H1 (cell line): ENCODE data around the gene CLIC1. TPM values are rescaled to one million over a fixed set of nuclear protein-coding genes. Genes with fewer than 3 reads are reported as not detected.

ENCODE experiments used
- CTCF ChIA-PET: fragments of 300-600 bp; sonication (Branson Sonifier 250); formaldehyde crosslinking; loops from one replicate; lab custom pipeline; 2021; ENCODE audit not compliant: partially characterized antibody; lab: Charles Lee
- POLR2A ChIA-PET: fragments of 300-600 bp; sonication (Branson Sonifier 250); formaldehyde crosslinking; loops from one replicate; lab custom pipeline; 2021; ENCODE audit warnings: inconsistent platforms; ENCODE audit not compliant: partially characterized antibody; lab: Charles Lee
- DNase-seq, 2 experiments: peaks; one replicate each; pipeline versions ENCODE4 v3.0.0 to v3.0.0-alpha.2; 2010 to 2022; ENCODE audit warnings: low spot score in 2 of 2, low read depth in 1 of 2, mixed read lengths in 1 of 2
- FAIRE-seq: peaks from 2 replicates; lab custom pipeline; 2011; peaks lifted over from hg19 to GRCh38; lab: Jason Lieb, UNC
- H2AFZ ChIP-seq: 2 replicates; pipeline ENCODE4 v1.8.1; 2012; ENCODE audit warnings: low read length, inconsistent platforms
- H2AK5ac ChIP-seq: 2 replicates; pipeline ENCODE4 v1.6.1; 2013; ENCODE audit warnings: low read depth, low read length
- H2BK120ac ChIP-seq: replicated peaks from 2 replicates; pipeline ENCODE3; 2013; ENCODE audit warnings: low read depth, low read length, inconsistent platforms
- H2BK12ac ChIP-seq: 2 replicates; pipeline ENCODE4 v1.6.1; 2013; ENCODE audit warnings: low read depth, low read length
- H2BK15ac ChIP-seq: 2 replicates; pipeline ENCODE4 v1.6.1; 2013; ENCODE audit warnings: low read length
- H2BK20ac ChIP-seq: 2 replicates; pipeline ENCODE4 v1.6.1; 2013; ENCODE audit warnings: low read length
- H2BK5ac ChIP-seq: 2 replicates; pipeline ENCODE4 v1.6.1; 2013; ENCODE audit warnings: low read depth, low read length
- H3K14ac ChIP-seq: 2 replicates; pipeline ENCODE4 v1.6.1; 2013; ENCODE audit warnings: inconsistent platforms; ENCODE audit not compliant: insufficient read length
- H3K18ac ChIP-seq: 2 replicates; pipeline ENCODE4 v1.6.1; 2013; ENCODE audit warnings: low read length; ENCODE audit errors: extremely low read depth
- H3K23ac ChIP-seq: 2 replicates; pipeline ENCODE4 v1.6.1; 2013; ENCODE audit warnings: inconsistent platforms; ENCODE audit not compliant: insufficient read length
- H3K23me2 ChIP-seq: 2 replicates; pipeline ENCODE4 v1.6.1; 2013; ENCODE audit warnings: low read depth, low read length
- H3K27ac ChIP-seq: 2 replicates; pipeline ENCODE4 v1.6.1; 2011; ENCODE audit warnings: low read depth, low read length, inconsistent platforms
- H3K27me3 ChIP-seq, 4 experiments: replicated peaks in 1 of 4; 1 replicate in 1 of 4; 2 replicates in 3 of 4; pipeline versions ENCODE4 v1.6.1 to v1.8.1; 2011 to 2013; ENCODE audit warnings: low read length in 3 of 4, mild to moderate bottlenecking in 3 of 4, inconsistent platforms in 2 of 4, mixed read lengths in 2 of 4, moderate library complexity in 1 of 4; ENCODE audit not compliant: control insufficient read depth in 3 of 4, insufficient read depth in 3 of 4; ENCODE audit errors: extremely low read depth in 1 of 4
- H3K36me3 ChIP-seq, 4 experiments: 2 replicates each; pipeline versions ENCODE4 v1.6.1 to v1.8.1; 2011 to 2013; ENCODE audit warnings: mild to moderate bottlenecking in 4 of 4, low read length in 3 of 4, moderate library complexity in 2 of 4, control low read depth in 1 of 4, inconsistent platforms in 1 of 4; ENCODE audit not compliant: insufficient read depth in 4 of 4, control insufficient read depth in 2 of 4
- H3K4ac ChIP-seq: replicated peaks from 2 replicates; pipeline ENCODE3; 2013; ENCODE audit warnings: low read length, low read depth, mixed read lengths, inconsistent platforms; ENCODE audit not compliant: insufficient read length
- H3K4me1 ChIP-seq, 4 experiments: replicated peaks in 1 of 4; 1 replicate in 1 of 4; 2 replicates in 3 of 4; pipeline versions ENCODE4 v1.6.1 to v1.8.1; 2011 to 2013; ENCODE audit warnings: low read length in 3 of 4, inconsistent platforms in 2 of 4, mixed read lengths in 1 of 4; ENCODE audit not compliant: insufficient read depth in 4 of 4, control insufficient read depth in 3 of 4
- H3K4me2 ChIP-seq, 2 experiments: 2 replicates each; pipeline versions ENCODE4 v1.6.1 to v1.8.1; 2011 to 2013; ENCODE audit warnings: low read depth in 2 of 2, low read length in 2 of 2, control low read depth in 1 of 2, inconsistent platforms in 1 of 2, mild to moderate bottlenecking in 1 of 2; ENCODE audit not compliant: insufficient read depth in 1 of 2
- H3K4me3 ChIP-seq, 4 experiments: fragments of 200-600, 300-600 bp in 1 of 4; sonication (generic), shearing (Covaris generic), sonication (Bioruptor Twin) in 1 of 4; 2 replicates each; pipeline versions ENCODE4 v1.5.1 to v1.8.1; 2011 to 2016; ENCODE audit warnings: low read length in 4 of 4, low read depth in 3 of 4, control low read depth in 2 of 4, inconsistent platforms in 2 of 4, mild to moderate bottlenecking in 2 of 4, mixed read lengths in 1 of 4, moderate library complexity in 1 of 4; ENCODE audit not compliant: insufficient read depth in 2 of 4; ENCODE audit errors: extremely low read depth in 1 of 4
- H3K56ac ChIP-seq: replicated peaks from 2 replicates; pipeline ENCODE3; 2013; ENCODE audit warnings: low read depth, mild to moderate bottlenecking, mixed read lengths, low read length, inconsistent platforms; ENCODE audit not compliant: insufficient read length
- H3K79me1 ChIP-seq: 2 replicates; pipeline ENCODE4 v1.6.1; 2013; ENCODE audit warnings: low read depth, low read length, control low read depth
- H3K79me2 ChIP-seq, 2 experiments: 2 replicates each; pipeline versions ENCODE4 v1.6.1 to v1.8.1; 2012 to 2013; ENCODE audit warnings: low read length in 2 of 2, mild to moderate bottlenecking in 2 of 2, inconsistent platforms in 1 of 2; ENCODE audit not compliant: insufficient read depth in 2 of 2, control insufficient read depth in 1 of 2
- H3K9ac ChIP-seq, 4 experiments: replicated peaks in 1 of 4; 1 replicate in 1 of 4; 2 replicates in 3 of 4; pipeline versions ENCODE4 v1.6.1 to v1.8.1; 2011 to 2013; ENCODE audit warnings: low read depth in 3 of 4, low read length in 3 of 4, control low read depth in 2 of 4, mild to moderate bottlenecking in 2 of 4, moderate library complexity in 2 of 4, inconsistent platforms in 1 of 4; ENCODE audit errors: extremely low read depth in 1 of 4
- H3K9me3 ChIP-seq, 2 experiments: 2 replicates each; pipeline versions ENCODE4 v1.6.1 to v1.8.1; 2012 to 2013; ENCODE audit warnings: mild to moderate bottlenecking in 2 of 2, moderate library complexity in 2 of 2, control low read depth in 1 of 2, inconsistent platforms in 1 of 2, low read depth in 1 of 2, low read length in 1 of 2, mixed read lengths in 1 of 2; ENCODE audit not compliant: insufficient read depth in 2 of 2
- H4K20me1 ChIP-seq, 2 experiments: replicated peaks in 1 of 2; 2 replicates each; pipeline versions ENCODE3 to v1.8.1; 2011 to 2013; ENCODE audit warnings: inconsistent platforms in 2 of 2, low read length in 2 of 2, mild to moderate bottlenecking in 1 of 2; ENCODE audit not compliant: insufficient read depth in 2 of 2, control insufficient read depth in 1 of 2
- H4K5ac ChIP-seq: 2 replicates; pipeline ENCODE4 v1.6.1; 2013; ENCODE audit warnings: low read length, low read depth, mixed read lengths, inconsistent platforms; ENCODE audit not compliant: insufficient read length
- H4K8ac ChIP-seq: 2 replicates; pipeline ENCODE4 v1.8.0; 2013; ENCODE audit warnings: mild to moderate bottlenecking, moderate library complexity, low read length, inconsistent platforms; ENCODE audit not compliant: insufficient read depth; ENCODE audit errors: extremely low read depth
- H4K91ac ChIP-seq: replicated peaks from 2 replicates; pipeline ENCODE3; 2013; ENCODE audit warnings: low read length, mixed read lengths, inconsistent platforms; ENCODE audit not compliant: insufficient read length
- ATF2 ChIP-seq: IDR thresholded peaks from 2 replicates; pipeline ENCODE4 v1.6.1; 2012; ENCODE audit warnings: low read length, inconsistent platforms
- PHF8 ChIP-seq: fragments of 200-600 bp; sonication (generic); conservative IDR thresholded peaks from 2 replicates; pipeline ENCODE4 v1.7.1; 2012; ENCODE audit warnings: low read depth, mild to moderate bottlenecking, inconsistent platforms, low read length, moderate library complexity
- RAD21 ChIP-seq, 2 experiments: IDR thresholded peaks in 1 of 2; conservative IDR thresholded peaks in 1 of 2; 2 replicates each; pipeline ENCODE4 v1.6.1; 2011; ENCODE audit warnings: low read depth in 2 of 2, low read length in 2 of 2, improper control_type of control experiment in 1 of 2, inconsistent platforms in 1 of 2, mild to moderate bottlenecking in 1 of 2, moderate library complexity in 1 of 2
- RXRA ChIP-seq: IDR thresholded peaks from 2 replicates; pipeline ENCODE4 v1.6.1; 2011; ENCODE audit warnings: low read depth, mild to moderate bottlenecking, low read length, moderate library complexity; ENCODE audit not compliant: insufficient read depth
- SAP30 ChIP-seq: fragments of 300-600 bp; sonication (generic); IDR thresholded peaks from 2 replicates; pipeline ENCODE4 v1.7.1; 2012; ENCODE audit warnings: low read length, moderate library complexity, mild to moderate bottlenecking, inconsistent platforms; ENCODE audit not compliant: insufficient read depth, insufficient replicate concordance
- SIN3A ChIP-seq, 2 experiments: IDR thresholded peaks in 1 of 2; conservative IDR thresholded peaks in 1 of 2; 2 replicates each; pipeline ENCODE4 v1.6.1; 2011 to 2012; ENCODE audit warnings: low read length in 2 of 2, improper control_type of control experiment in 1 of 2, low read depth in 1 of 2, mild to moderate bottlenecking in 1 of 2
- SIX5 ChIP-seq: IDR thresholded peaks from 2 replicates; pipeline ENCODE4 v1.6.1; 2011; ENCODE audit warnings: mild to moderate bottlenecking, low read depth, low read length
- TCF12 ChIP-seq: IDR thresholded peaks from 2 replicates; pipeline ENCODE4 v1.6.1; 2011; ENCODE audit warnings: low read depth, mild to moderate bottlenecking, low read length
- YY1 ChIP-seq: IDR thresholded peaks from 2 replicates; pipeline ENCODE4 v1.6.1; 2011; ENCODE audit warnings: low read depth, mild to moderate bottlenecking, low read length
- WGBS, 2 experiments: shearing (Covaris generic) in 1 of 2; methylation state at CpG; one replicate each; pipeline versions ENCODE4 v1.1.6 to v1.1.7; 2013 to 2015; ENCODE audit warnings: low lambda C conversion rate in 2 of 2, mixed read lengths in 2 of 2, inconsistent platforms in 1 of 2, low coverage in 1 of 2, missing lambda C conversion rate in 1 of 2; ENCODE audit not compliant: insufficient replicate concordance in 2 of 2, insufficient coverage in 1 of 2, insufficient read length in 1 of 2; ENCODE audit errors: extremely low coverage in 1 of 2, missing lambda C conversion rate in 1 of 2; 5-methylcytosine and 5-hydroxymethylcytosine counted together
- polyA plus RNA-seq, 7 experiments: library from polyadenylated mRNA; depleted of rRNA in 3 of 7; stranded (reverse) in 5 of 7; unstranded in 2 of 7; fragments of >200 nt in 5 of 7; fragments of 200-250 nt in 2 of 7; gene quantifications; 1 replicate in 5 of 7; 2 replicates in 1 of 7; 4 replicates in 1 of 7; pipeline versions ENCODE4 v1.2.1 to v1.2.3, GENCODE V29; 2011 to 2013; ENCODE audit warnings: missing spikeins in 2 of 7, mixed read lengths in 2 of 7
- total RNA-seq: library from RNA; stranded (reverse); fragmentation: NEBNext Ultra II Directional; extraction: Animal tissue kit (Norgen Biotek cat#: 25700); gene quantifications from 2 replicates; pipeline ENCODE4 v1.2.1, GENCODE V29; 2021

Gene CLIC1
- total and polyA plus RNA-seq, 2 of the 8 experiments (the other 6 are each of a cell fraction or from before 2014, with no cell fraction given) = 250 to 277 TPM

GRCh38 chr6:31782126-31782855 is 46.0 kb upstream of the CLIC1 start:
- no peak overlapping the region for H2BK20ac ChIP-seq
- DNase-seq (no peak), FAIRE-seq (no peak)
- H3K79me2 ChIP-seq = no peaks in the 10 kb centered on the region
- no peak overlapping the region for H3K4me3 ChIP-seq
- H3K9me3 ChIP-seq = no peaks in the 10 kb centered on the region
- no peak overlapping the region for H3K9ac ChIP-seq
- ChIA-PET POLR2A (interaction anchor here (1.0 to 10.7 kb wide), 10 partner anchors 5 to 53 kb away, joined by 3 to 85 read pairs (median 4); partner anchors contain the start of genes VARS1 and VWA7), CTCF (interaction anchor here (1.0 to 15.6 kb wide), 4 partner anchors 8 to 44 kb away, joined by 3 to 228 read pairs (median 3); partner anchors contain the start of gene VWA7)
- no peaks in the 10 kb centered on the region for H3K79me1 ChIP-seq
- H3K36me3 ChIP-seq = peaks cover 33 to 79% (median 58%) of the 10 kb centered on the region in 4 experiments
- H2AFZ ChIP-seq = no peak overlapping the region
- H2BK120ac ChIP-seq = no peak overlapping the region
- no peak overlapping the region for H4K8ac ChIP-seq
- H4K91ac ChIP-seq = no peak overlapping the region
- no peak overlapping the region for H2BK15ac ChIP-seq
- H3K4ac ChIP-seq = no peak overlapping the region
- H2AK5ac ChIP-seq = no peak overlapping the region
- H3K23ac ChIP-seq = no peak overlapping the region
- no peak overlapping the region for H3K27ac ChIP-seq
- 0 out of 2 replicates have a peak, but pooled peaks cover 1% of the 10 kb centered on the region for H3K23me2 ChIP-seq
- H2BK12ac ChIP-seq = no peak overlapping the region
- H3K56ac ChIP-seq = no peak overlapping the region
- H2BK5ac ChIP-seq = no peak overlapping the region; the same call in 1 of the 2 replicates
- no peaks in the 10 kb centered on the region; a peak in 1 of 7 replicates for H3K27me3 ChIP-seq
- WGBS, 2 experiments = 97% methylated on average over 32 of the region's 32 CpGs; no CpG with 5 or more reads in 1 of the 2 experiments
- H4K20me1 ChIP-seq = peaks cover 1 to 3% of the 10 kb centered on the region in 2 experiments
- H3K14ac ChIP-seq = no peak overlapping the region
- no peak overlapping the region for H3K18ac ChIP-seq
- no peak overlapping the region for H3K4me2 ChIP-seq
- no peaks in the 10 kb centered on the region for H3K4me1 ChIP-seq
- H4K5ac ChIP-seq = no peak overlapping the region
- TF ChIP-seq RXRA = no peak
- TF ChIP-seq SAP30 = no peak
- no peak for TF ChIP-seq SIN3A (conservative IDR thresholded peaks at IDR 0.05 in 1 of 2, IDR thresholded peaks at IDR 0.05 in 1 of 2; ENCODE audit: low read depth in 1 of 2, low read length in 2 of 2)
- no peak for TF ChIP-seq SIX5
- TF ChIP-seq PHF8 = no peak
- TF ChIP-seq YY1 = no peak
- TF ChIP-seq TCF12 = no peak
- TF ChIP-seq RAD21 (IDR thresholded peaks at IDR 0.05 in 1 of 2, conservative IDR thresholded peaks at IDR 0.05 in 1 of 2; ENCODE audit: low read depth in 2 of 2, low read length in 2 of 2) = no peak
- TF ChIP-seq ATF2 = no peak
